ENCODE results near the gene KRTAP12-2.
"Not testable (repeated sequence)": the region's sequence is repeated elsewhere in the genome, so short reads cannot be mapped to it uniquely, and the experiment has no call there.

Gene KRTAP12-2

DNA sequence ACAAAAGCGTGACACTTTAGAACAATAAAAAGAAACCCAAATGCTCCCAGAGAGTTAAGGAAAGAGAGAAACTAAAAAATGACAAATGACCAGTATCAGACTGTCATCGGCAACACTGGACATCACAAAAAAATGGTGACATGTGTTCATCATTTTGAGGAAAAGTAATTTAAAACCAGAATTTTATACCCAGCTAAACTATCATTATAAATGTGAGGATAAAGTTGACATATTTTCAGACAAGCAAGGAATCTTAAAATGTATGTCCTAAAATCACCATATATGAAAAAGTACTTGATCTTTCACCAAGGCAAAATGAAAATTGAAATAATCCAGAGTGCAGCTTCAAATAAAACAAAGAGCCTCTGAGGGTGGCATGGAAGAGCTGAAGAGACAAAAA is 21.8 kb downstream of the KRTAP12-2 start:
- no peak overlapping the region for H3K27ac ChIP-seq
- ChIA-PET POLR2A (ENCODE audit: low non-redundant PET) (no interaction called here), CTCF (no interaction called here)
- no peak for DNase-seq (ENCODE audit: low spot score)
- TF ChIP-seq, protein P1, sequence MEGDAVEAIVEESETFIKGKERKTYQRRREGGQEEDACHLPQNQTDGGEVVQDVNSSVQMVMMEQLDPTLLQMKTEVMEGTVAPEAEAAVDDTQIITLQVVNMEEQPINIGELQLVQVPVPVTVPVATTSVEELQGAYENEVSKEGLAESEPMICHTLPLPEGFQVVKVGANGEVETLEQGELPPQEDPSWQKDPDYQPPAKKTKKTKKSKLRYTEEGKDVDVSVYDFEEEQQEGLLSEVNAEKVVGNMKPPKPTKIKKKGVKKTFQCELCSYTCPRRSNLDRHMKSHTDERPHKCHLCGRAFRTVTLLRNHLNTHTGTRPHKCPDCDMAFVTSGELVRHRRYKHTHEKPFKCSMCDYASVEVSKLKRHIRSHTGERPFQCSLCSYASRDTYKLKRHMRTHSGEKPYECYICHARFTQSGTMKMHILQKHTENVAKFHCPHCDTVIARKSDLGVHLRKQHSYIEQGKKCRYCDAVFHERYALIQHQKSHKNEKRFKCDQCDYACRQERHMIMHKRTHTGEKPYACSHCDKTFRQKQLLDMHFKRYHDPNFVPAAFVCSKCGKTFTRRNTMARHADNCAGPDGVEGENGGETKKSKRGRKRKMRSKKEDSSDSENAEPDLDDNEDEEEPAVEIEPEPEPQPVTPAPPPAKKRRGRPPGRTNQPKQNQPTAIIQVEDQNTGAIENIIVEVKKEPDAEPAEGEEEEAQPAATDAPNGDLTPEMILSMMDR (conservative IDR thresholded peaks at IDR 0.05; ENCODE audit: low read depth) = no peak

DNA sequence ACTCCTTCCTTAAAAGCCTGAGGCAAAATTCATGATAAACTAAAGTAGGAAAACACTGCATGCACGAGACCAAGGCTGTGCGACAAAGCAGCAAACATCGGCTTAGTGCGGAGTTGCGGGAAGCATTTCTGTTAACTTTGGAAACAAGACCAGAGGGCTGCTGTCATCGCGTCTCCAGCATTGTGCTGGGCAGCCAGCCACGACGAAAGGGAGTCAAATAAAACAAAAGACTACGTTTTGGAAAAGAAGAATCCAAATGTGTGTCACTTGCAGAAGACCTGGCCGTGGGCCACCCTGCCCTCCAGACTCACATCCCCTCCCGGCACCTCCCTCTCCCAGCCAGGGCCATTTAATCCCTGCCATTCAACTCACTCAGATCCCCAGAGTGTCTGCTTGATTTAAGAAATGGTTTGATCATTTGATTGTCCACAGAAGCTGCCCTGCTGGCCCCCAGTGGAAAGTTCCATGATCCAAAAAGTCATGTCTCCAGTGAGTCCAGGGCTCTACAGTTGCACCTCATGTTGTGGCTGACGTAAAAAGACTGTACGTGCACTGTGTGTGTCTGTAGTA is 22.9 kb downstream of the KRTAP12-2 start:
- ChIA-PET POLR2A (ENCODE audit: low non-redundant PET) (no interaction called here), CTCF (no interaction called here)
- TF ChIP-seq, protein P1 (conservative IDR thresholded peaks at IDR 0.05; ENCODE audit: low read depth) = no peak
- DNase-seq (ENCODE audit: low spot score) = no peak
- no peak overlapping the region for H3K27ac ChIP-seq

DNA sequence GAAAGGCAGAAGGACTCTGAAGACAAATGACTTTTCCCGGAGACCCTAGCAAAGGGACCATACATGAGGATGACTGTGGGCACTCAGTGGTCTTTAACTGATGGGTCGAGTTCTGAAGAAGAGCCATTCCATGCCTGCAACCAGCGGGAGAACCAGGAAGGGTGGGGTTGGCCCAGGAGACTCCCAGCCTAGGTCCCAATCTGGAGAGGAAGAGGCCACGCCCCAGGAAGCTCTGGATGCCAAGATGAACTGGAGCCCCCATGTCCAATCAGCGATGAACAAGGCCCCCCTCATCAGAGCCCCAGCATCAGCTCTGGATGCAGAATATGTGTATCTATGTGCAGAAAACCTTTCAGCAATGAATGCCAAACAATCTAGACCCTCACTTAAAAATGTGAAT is 26.0 kb downstream of the KRTAP12-2 start:
- TF ChIP-seq, protein P1 (conservative IDR thresholded peaks at IDR 0.05; ENCODE audit: low read depth) = no peak
- ChIA-PET POLR2A (ENCODE audit: low non-redundant PET) (no interaction called here), CTCF (no interaction called here)
- DNase-seq (ENCODE audit: low spot score) = no peak
- no peak overlapping the region for H3K27ac ChIP-seq

DNA sequence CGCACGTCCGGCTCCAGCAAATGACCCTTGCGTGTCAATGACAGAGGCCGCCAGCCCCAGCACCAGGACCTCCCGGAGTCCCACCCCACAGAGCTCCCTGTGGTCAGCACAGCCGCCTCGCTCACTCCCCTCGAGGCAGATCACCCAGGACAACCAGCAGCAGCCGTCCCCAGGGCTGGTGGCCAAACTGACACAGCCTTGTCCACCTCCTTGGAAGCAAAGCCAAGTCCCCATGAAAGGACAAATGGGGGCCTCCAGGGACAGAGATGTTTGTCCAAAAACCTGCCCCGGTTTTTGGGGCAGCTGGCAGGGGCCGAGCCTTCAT is 27.4 kb downstream of the KRTAP12-2 start:
- TF ChIP-seq, protein P1 (conservative IDR thresholded peaks at IDR 0.05; ENCODE audit: low read depth) = no peak
- no peak overlapping the region for H3K27ac ChIP-seq
- ChIA-PET CTCF (no interaction called here), POLR2A (ENCODE audit: low non-redundant PET) (no interaction called here)
- no peak for DNase-seq (ENCODE audit: low spot score)

DNA sequence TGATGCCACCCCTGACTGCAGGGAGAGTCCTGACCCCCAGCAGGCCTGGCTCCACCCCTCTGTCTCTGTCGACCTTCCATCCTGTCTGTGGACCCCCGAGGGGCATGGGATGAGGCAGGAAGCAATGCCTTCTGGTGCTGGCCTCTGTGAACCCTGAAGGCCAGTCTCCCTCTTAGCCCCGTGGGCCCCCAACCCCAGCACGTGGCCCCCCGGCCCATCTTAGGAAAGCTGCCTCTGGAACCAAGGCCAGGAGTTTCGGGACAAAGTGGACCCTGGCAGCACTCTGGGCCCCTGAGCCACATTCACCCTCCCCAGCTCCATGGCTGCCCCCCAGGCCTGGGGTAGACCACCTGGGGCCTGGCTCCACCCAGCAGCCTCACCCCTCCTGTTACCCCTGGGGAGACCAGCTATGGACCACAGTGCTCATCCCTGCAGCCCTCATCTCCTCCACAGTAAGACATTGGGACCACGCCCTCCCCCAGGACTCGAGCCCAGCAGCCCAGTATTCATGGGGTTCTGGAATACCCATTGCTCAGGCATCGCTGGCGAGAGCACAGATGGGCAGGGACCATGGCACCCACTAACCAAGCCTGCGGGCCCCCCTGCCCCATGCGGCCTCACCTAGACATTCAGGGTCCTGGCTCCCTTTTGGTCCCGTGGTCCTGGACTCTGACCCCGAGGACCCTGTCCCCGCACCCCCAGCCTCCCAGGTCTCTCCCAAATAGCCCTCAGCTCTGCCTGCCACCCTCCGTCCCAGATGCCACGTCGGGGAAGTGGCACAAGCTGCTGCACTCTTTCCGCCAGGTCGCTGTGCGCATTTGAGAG is 28.0 kb downstream of the KRTAP12-2 start:
- DNase-seq (ENCODE audit: low spot score); POLR2A ChIA-PET (ENCODE audit: low non-redundant PET); H3K27ac ChIP-seq; CTCF ChIA-PET: not testable (repeated sequence)

DNA sequence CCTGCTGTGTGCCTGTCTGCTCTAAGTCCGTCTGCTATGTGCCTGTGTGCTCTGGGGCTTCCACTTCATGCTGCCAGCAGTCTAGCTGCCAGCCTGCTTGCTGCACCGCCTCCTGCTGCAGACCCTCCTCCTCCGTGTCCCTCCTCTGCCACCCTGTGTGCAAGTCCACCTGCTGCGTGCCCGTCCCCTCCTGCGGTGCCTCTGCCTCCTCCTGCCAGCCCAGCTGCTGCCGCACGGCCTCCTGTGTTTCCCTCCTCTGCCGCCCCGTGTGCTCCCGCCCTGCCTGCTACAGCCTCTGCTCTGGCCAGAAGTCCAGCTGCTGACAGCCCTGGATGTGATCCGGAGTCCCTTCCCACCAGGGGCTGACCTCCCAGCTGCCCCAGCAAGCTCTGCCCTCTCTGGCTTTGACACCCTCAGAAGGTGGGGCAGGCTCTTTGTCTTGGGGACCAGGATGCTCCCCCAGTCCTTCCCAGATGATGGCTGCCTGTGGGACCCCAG is 28.8 kb downstream of the KRTAP12-2 start:
- CTCF ChIA-PET = interaction anchor here (0.7 kb wide), 1 partner anchor 114 kb away, joined by 6 read pairs; no protein-coding TSS in a partner anchor
- H3K27ac ChIP-seq; DNase-seq (ENCODE audit: low spot score); POLR2A ChIA-PET (ENCODE audit: low non-redundant PET): not testable (repeated sequence)

DNA sequence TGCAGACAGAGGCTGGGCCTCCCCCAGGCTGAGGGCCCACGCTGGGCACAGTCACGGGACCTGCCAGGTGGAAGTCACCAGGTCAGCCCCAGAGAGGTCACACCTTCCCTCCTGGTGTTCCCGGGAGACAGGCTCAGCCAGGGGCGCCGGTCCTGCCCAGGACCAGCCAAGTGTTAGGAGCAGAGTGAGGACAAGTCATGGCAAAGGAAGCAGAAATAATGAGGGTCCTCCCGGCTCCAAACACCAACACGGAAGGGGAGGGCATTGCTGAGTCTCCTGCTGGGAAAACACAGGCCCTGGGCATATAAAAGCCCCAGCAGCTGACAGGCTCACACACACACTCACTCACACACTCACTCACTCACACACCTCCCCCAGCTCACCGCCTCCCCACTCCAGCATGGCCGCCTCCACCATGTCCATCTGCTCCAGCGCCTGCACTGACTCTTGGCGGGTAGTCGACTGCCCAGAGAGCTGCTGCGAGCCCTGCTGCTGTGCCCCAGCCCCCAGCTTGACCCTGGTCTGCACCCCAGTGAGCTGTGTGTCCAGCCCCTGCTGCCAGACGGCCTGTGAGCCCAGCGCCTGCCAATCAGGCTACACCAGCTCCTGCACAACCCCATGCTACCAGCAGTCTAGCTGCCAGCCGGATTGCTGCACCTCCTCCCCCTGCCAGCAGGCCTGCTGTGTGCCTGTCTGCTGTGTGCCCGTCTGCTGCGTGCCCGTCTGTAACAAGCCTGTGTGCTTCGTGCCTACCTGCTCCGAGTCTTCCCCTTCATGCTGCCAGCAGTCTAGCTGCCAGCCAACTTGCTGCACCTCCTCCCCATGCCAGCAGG is 29.5 kb downstream of the KRTAP12-2 start, which contains the start of gene KRTAP10-10:
TSS of gene KRTAP10-10 (plus strand) at position 339 of the 833 bp plus-strand sequence. CDS start at position 401, 62 bp downstream.
- DNase-seq (ENCODE audit: low spot score) = no peak
- no peak within 1 kb of the TSS for H3K27ac ChIP-seq
- TF ChIP-seq, protein P1 (conservative IDR thresholded peaks at IDR 0.05; ENCODE audit: low read depth) = no peak
- ChIA-PET CTCF (interaction anchor here (0.7 kb wide), 1 partner anchor 115 kb away, joined by 6 read pairs; no protein-coding TSS in a partner anchor), POLR2A (ENCODE audit: low non-redundant PET) (no interaction called here)
